K562 (cell line): ENCODE measurements around the gene ZNRF2. TPM values are rescaled to one million over a fixed set of nuclear protein-coding genes. Genes with fewer than 3 reads are reported as not detected.
A peak's percentile ranks its signal among the peaks of the same experiment; 100 is the strongest.

ENCODE experiments used
- ARID2 ChIP-seq: fragments of 450-650 bp; IDR thresholded peaks from 2 replicates; pipeline ENCODE4 v1.6.1; 2017; ENCODE audit warnings: antibody characterized with exemption, mild to moderate bottlenecking
- CCNT2 ChIP-seq: IDR thresholded peaks from 2 replicates; pipeline ENCODE4 v1.6.1; 2011; ENCODE audit warnings: borderline replicate concordance, low read depth, mild to moderate bottlenecking, moderate library complexity, mixed read lengths, low read length; ENCODE audit not compliant: insufficient read length; ENCODE audit errors: extremely low read depth
- CHD1 ChIP-seq: fragments of 200-600 bp; sonication (generic); IDR thresholded peaks from one replicate; pipeline ENCODE4 v1.6.1; 2012; ENCODE audit warnings: mild to moderate bottlenecking, moderate library complexity, low read length, inconsistent platforms
- HDAC1 ChIP-seq, 2 experiments: fragments of 450-650 bp; IDR thresholded peaks; 2 replicates each; pipeline ENCODE4 v1.6.1; 2016 to 2017; ENCODE audit warnings: inconsistent platforms in 1 of 2, mild to moderate bottlenecking in 1 of 2, moderate library complexity in 1 of 2
- KLF1 ChIP-seq: fragments of 450-650 bp; IDR thresholded peaks from 2 replicates; pipeline ENCODE4 v1.6.1; 2016; ENCODE audit warnings: missing genetic modification characterization, missing compliant biosample characterization
- MAFK ChIP-seq: IDR thresholded peaks from 2 replicates; pipeline ENCODE4 v1.6.1; 2011; ENCODE audit warnings: low read length, improper control_type of control experiment
- MAZ ChIP-seq, 2 experiments: fragments of 450-650 bp in 1 of 2; sonication (generic) in 1 of 2; formaldehyde crosslinking; IDR thresholded peaks in 1 of 2; conservative IDR thresholded peaks in 1 of 2; 2 replicates each; pipeline versions ENCODE4 v1.4.0 to v1.5.0; 2020; ENCODE audit warnings: mild to moderate bottlenecking in 1 of 2, missing genetic modification reagents in 1 of 2
- MEF2A ChIP-seq: IDR thresholded peaks from 2 replicates; pipeline ENCODE4 v1.6.1; 2011; ENCODE audit warnings: low read depth, mild to moderate bottlenecking, low read length, moderate library complexity; ENCODE audit not compliant: control insufficient read depth
- NR4A1 ChIP-seq, 2 experiments: fragments of 250-450 bp in 1 of 2; fragments of 450-650 bp in 1 of 2; sonication (Bioruptor Pico) in 1 of 2; IDR thresholded peaks; 2 replicates each; pipeline versions ENCODE4 v1.4.0 to v1.6.1; 2016 to 2020; ENCODE audit warnings: mild to moderate bottlenecking in 2 of 2, missing compliant biosample characterization in 1 of 2, missing genetic modification characterization in 1 of 2, moderate library complexity in 1 of 2
- PTTG1 ChIP-seq: fragments of 450-650 bp; IDR thresholded peaks from 2 replicates; pipeline ENCODE4 v1.6.1; 2016; ENCODE audit warnings: low read depth, mild to moderate bottlenecking, missing genetic modification characterization, missing compliant biosample characterization
- RBM22 ChIP-seq: fragments of 200-400 bp; formaldehyde crosslinking; IDR thresholded peaks from 2 replicates; pipeline ENCODE4 v1.6.1; 2018; ENCODE audit warnings: low read length, low read depth; ENCODE audit not compliant: poor library complexity, severe bottlenecking
- SMARCC2 ChIP-seq: fragments of 450-650 bp; IDR thresholded peaks from 2 replicates; pipeline ENCODE4 v1.6.1; 2017; ENCODE audit warnings: antibody characterized with exemption, moderate library complexity, mild to moderate bottlenecking, low read depth
- TBL1XR1 ChIP-seq, 2 experiments: IDR thresholded peaks; 2 replicates each; pipeline ENCODE4 v1.6.1; 2012; ENCODE audit warnings: improper control_type of control experiment in 2 of 2, low read length in 2 of 2, mild to moderate bottlenecking in 1 of 2
- TCF3 ChIP-seq: sonication (generic); formaldehyde crosslinking; IDR thresholded peaks from 2 replicates; pipeline ENCODE4 v1.4.0; 2020; ENCODE audit warnings: mild to moderate bottlenecking, missing genetic modification reagents
- ZNF717 ChIP-seq: fragments of 250-450 bp; sonication (Bioruptor Pico); IDR thresholded peaks from 2 replicates; pipeline ENCODE4 v1.5.0; 2021
- ZNF785 ChIP-seq: fragments of 250-450 bp; sonication (Bioruptor Pico); IDR thresholded peaks from 2 replicates; pipeline ENCODE4 v1.4.0; 2020; ENCODE audit warnings: mild to moderate bottlenecking
- polyA plus RNA-seq, 8 experiments: library from polyadenylated mRNA; depleted of rRNA in 4 of 8; stranded (reverse) in 5 of 8; unstranded in 3 of 8; fragments of >200 nt; fragmentation: Nextera tagmentation in 2 of 8; fragmentation: Illumina TruSeq in 1 of 8; extraction: Ambion mirVana in 2 of 8; extraction: Trizol in 1 of 8; gene quantifications; 2 replicates each; pipeline versions ENCODE4 v1.2.1 to v1.2.3, GENCODE V29; 2011 to 2014; ENCODE audit warnings: inconsistent platforms in 1 of 8, missing spikeins in 1 of 8
- total RNA-seq, 7 experiments: library from RNA; depleted of rRNA in 6 of 7; stranded (reverse); fragments of >200 nt in 6 of 7; fragmentation: Illumina TruSeq in 2 of 7; extraction: Trizol in 2 of 7; gene quantifications; 2 replicates each; pipeline versions ENCODE4 v1.2.1 to v1.2.3, GENCODE V29; 2011 to 2021; ENCODE audit warnings: low replicate concordance in 1 of 7
- TF ChIP-seq, protein P1 (sequence below), 2 experiments: fragments of 450-650 bp; IDR thresholded peaks; 2 replicates each; pipeline ENCODE4 v1.6.1; 2018; ENCODE audit warnings: mild to moderate bottlenecking in 2 of 2, low read depth in 1 of 2; ENCODE audit not compliant: partially characterized antibody in 2 of 2
- TF ChIP-seq, protein P2 (sequence below): fragments of 450-650 bp; IDR thresholded peaks from 2 replicates; pipeline ENCODE4 v1.6.1; 2016; ENCODE audit warnings: low read depth, mild to moderate bottlenecking, moderate library complexity
- TF ChIP-seq, protein P3 (sequence below): fragments of 250-450 bp; sonication (Bioruptor Pico); IDR thresholded peaks from 2 replicates; pipeline ENCODE4 v1.4.0; 2020; ENCODE audit warnings: borderline replicate concordance
- TF ChIP-seq, protein P4 (sequence below): sonication (generic); formaldehyde crosslinking; IDR thresholded peaks from 2 replicates; pipeline ENCODE4 v1.9.0; 2022; ENCODE audit warnings: mild to moderate bottlenecking, missing genetic modification reagents

ZNRF2 gene
- total and polyA plus RNA-seq, 9 of the 15 experiments (the other 6 are each of a cell fraction or from before 2014, with no cell fraction given), result 1.1 to 13.9 (median 5.5) TPM

DNA sequence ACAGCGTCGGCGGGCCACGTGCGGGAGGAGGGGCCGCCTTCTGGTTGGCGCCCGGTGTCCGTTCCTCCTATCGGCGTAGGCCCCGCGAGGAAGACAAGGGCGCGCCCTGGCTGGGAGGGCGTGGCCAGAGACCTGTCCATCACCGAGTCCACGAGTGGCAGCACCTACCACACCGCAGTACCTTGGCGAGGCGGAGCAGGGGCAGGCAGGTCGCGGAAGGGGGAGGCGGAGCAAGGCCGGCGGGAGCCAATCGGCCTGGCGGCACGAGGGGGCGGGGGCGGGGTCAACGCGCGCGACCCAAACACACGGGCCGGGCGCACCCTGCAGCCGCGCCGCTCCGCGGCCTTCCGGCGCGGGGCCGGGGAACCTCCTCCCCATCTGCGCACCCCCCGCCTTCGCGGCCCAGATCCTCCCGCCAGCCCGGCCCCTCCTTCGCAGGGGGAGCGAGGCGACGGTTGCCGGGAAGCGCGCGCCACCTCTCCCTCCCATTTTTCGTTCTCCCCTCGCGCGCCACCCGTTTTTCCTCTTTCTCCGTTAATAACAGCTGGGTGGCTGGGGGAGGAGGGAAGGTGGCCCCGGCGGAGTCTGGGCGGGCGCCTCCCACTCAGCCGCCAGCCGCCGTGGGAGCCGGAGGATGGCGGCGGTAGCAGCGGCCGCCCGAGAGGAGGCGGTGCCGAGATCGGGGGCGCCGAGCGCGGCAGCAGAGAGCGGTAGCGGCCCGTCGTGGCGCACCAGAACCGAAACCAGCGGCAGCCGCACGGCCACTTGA, at the start of gene ZNRF2 (continued):
- TF ChIP-seq, protein P1, sequence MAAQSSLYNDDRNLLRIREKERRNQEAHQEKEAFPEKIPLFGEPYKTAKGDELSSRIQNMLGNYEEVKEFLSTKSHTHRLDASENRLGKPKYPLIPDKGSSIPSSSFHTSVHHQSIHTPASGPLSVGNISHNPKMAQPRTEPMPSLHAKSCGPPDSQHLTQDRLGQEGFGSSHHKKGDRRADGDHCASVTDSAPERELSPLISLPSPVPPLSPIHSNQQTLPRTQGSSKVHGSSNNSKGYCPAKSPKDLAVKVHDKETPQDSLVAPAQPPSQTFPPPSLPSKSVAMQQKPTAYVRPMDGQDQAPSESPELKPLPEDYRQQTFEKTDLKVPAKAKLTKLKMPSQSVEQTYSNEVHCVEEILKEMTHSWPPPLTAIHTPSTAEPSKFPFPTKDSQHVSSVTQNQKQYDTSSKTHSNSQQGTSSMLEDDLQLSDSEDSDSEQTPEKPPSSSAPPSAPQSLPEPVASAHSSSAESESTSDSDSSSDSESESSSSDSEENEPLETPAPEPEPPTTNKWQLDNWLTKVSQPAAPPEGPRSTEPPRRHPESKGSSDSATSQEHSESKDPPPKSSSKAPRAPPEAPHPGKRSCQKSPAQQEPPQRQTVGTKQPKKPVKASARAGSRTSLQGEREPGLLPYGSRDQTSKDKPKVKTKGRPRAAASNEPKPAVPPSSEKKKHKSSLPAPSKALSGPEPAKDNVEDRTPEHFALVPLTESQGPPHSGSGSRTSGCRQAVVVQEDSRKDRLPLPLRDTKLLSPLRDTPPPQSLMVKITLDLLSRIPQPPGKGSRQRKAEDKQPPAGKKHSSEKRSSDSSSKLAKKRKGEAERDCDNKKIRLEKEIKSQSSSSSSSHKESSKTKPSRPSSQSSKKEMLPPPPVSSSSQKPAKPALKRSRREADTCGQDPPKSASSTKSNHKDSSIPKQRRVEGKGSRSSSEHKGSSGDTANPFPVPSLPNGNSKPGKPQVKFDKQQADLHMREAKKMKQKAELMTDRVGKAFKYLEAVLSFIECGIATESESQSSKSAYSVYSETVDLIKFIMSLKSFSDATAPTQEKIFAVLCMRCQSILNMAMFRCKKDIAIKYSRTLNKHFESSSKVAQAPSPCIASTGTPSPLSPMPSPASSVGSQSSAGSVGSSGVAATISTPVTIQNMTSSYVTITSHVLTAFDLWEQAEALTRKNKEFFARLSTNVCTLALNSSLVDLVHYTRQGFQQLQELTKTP (IDR thresholded peaks at IDR 0.05; ENCODE audit: low read depth in 1 of 2, partially characterized antibody in 2 of 2), result no peak
- TF ChIP-seq ZNF785 (CRISPR knock-in tag) (no peak), PTTG1 (no peak), MAFK (no peak), MAZ (CRISPR knock-in tag; conservative IDR thresholded peaks at IDR 0.05 in 1 of 2, IDR thresholded peaks at IDR 0.05 in 1 of 2) (peak; percentile 89 to 97), TCF3 (no peak), TBL1XR1 (IDR thresholded peaks at IDR 0.05; ENCODE audit: low read length in 2 of 2) (peak in 1 of 2 experiments; percentile 5; a peak in 1 of 4 replicates), ZNF717 (CRISPR knock-in tag) (no peak), KLF1 (tag) (no peak), HDAC1 (IDR thresholded peaks at IDR 0.05) (peak in 1 of 2 experiments; percentile 51; a peak in 1 of 4 replicates), MEF2A (no peak), SMARCC2 (no peak), ARID2 (no peak), CCNT2 (peak; percentile 81), RBM22 (peak; percentile 63), NR4A1 (CRISPR knock-in tag; IDR thresholded peaks at IDR 0.05) (no peak), NR4A1 (tag; IDR thresholded peaks at IDR 0.05) (no peak), CHD1 (no peak)
- TF ChIP-seq, protein P2, sequence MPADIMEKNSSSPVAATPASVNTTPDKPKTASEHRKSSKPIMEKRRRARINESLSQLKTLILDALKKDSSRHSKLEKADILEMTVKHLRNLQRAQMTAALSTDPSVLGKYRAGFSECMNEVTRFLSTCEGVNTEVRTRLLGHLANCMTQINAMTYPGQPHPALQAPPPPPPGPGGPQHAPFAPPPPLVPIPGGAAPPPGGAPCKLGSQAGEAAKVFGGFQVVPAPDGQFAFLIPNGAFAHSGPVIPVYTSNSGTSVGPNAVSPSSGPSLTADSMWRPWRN, result no peak; the same call in none of the 2 replicates
- TF ChIP-seq, protein P3, sequence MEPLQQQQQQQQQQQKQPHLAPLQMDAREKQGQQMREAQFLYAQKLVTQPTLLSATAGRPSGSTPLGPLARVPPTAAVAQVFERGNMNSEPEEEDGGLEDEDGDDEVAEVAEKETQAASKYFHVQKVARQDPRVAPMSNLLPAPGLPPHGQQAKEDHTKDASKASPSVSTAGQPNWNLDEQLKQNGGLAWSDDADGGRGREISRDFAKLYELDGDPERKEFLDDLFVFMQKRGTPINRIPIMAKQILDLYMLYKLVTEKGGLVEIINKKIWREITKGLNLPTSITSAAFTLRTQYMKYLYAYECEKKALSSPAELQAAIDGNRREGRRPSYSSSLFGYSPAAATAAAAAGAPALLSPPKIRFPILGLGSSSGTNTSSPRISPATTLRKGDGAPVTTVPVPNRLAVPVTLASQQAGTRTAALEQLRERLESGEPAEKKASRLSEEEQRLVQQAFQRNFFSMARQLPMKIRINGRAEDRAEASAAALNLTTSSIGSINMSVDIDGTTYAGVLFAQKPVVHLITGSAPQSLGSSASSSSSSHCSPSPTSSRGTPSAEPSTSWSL (CRISPR knock-in tag), result no peak
- TF ChIP-seq, protein P4, sequence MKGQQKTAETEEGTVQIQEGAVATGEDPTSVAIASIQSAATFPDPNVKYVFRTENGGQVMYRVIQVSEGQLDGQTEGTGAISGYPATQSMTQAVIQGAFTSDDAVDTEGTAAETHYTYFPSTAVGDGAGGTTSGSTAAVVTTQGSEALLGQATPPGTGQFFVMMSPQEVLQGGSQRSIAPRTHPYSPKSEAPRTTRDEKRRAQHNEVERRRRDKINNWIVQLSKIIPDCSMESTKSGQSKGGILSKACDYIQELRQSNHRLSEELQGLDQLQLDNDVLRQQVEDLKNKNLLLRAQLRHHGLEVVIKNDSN (CRISPR knock-in tag), result peak; percentile 97
